Ascending aorta (tissue), 2 donors: ENCODE data around the gene FOXP3. TPM values are rescaled to one million over a fixed set of nuclear protein-coding genes. Genes with fewer than 3 reads are reported as not detected.

Experiments
- DNase-seq, 2 donors: peaks; one replicate each; pipeline ENCODE4 v3.0.0-alpha.2; 2019; ENCODE audit warnings: low spot score in 2 of 2
- H3K27ac ChIP-seq, 2 donors: fragments of 200-600 bp; sonication (generic); one replicate each; pipeline ENCODE4 v1.5.1; 2016 to 2017; ENCODE audit warnings: mild to moderate bottlenecking in 1 of 2
- H3K27me3 ChIP-seq: fragments of 200-600 bp; sonication (generic); one replicate; pipeline ENCODE4 v1.5.1; 2017
- H3K36me3 ChIP-seq, 2 donors: fragments of 200-600 bp; sonication (generic); one replicate each; pipeline ENCODE4 v1.5.1; 2016
- H3K4me1 ChIP-seq, 2 donors: fragments of 200-600 bp; sonication (generic); one replicate each; pipeline ENCODE4 v1.5.1; 2016 to 2017; ENCODE audit warnings: mild to moderate bottlenecking in 1 of 2
- H3K4me3 ChIP-seq, 2 donors: fragments of 200-600 bp; sonication (generic); one replicate each; pipeline ENCODE4 v1.5.1; 2016 to 2017; ENCODE audit warnings: mild to moderate bottlenecking in 1 of 2
- H3K9me3 ChIP-seq, 2 donors: fragments of 200-600 bp; sonication (generic); one replicate each; pipeline ENCODE4 v1.5.1; 2016
- intact Hi-C: fragments of 100-400 bp; cut with DNase I; formaldehyde crosslinking; loops from one replicate; pipeline ENCODE4 v1.15.1; 2023
- total RNA-seq: library from RNA; depleted of rRNA; stranded (reverse); fragments of >200 nt; gene quantifications from one replicate; pipeline ENCODE4 v1.1.0, GENCODE V29; 2016
- TF ChIP-seq, protein P1 (sequence below), 3 experiments: fragments of 200-600 bp in 2 of 3; fragments of 450-650 bp in 1 of 3; sonication (generic) in 2 of 3; IDR thresholded peaks; one replicate each; pipeline ENCODE4 v1.5.1; 2016 to 2019; ENCODE audit warnings: antibody characterized with exemption in 3 of 3, mild to moderate bottlenecking in 1 of 3, moderate library complexity in 1 of 3

Gene FOXP3
- total RNA-seq, 1 donor from 2014 or later, result not detected

DNA sequence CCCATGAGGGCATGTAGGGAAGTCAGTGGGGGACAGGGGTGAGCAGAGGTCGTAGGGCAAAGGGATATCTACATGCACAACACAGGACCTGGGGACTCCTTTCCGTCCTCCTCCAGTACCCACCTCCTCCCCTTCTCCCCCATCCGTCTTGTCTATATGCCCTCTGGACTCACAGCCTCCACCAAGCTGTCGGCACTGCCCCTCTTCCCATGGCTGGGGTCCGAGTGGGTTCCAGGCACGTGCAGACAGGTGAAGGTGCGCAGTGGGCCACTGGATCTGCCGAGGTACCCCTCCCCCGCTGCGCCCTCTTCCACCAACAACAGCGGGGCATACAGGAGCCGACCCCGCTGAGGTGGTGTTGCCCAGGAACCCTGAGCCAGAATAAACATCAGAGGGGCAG lies 59.1 kb downstream of the FOXP3 start:
- TF ChIP-seq, protein P1, sequence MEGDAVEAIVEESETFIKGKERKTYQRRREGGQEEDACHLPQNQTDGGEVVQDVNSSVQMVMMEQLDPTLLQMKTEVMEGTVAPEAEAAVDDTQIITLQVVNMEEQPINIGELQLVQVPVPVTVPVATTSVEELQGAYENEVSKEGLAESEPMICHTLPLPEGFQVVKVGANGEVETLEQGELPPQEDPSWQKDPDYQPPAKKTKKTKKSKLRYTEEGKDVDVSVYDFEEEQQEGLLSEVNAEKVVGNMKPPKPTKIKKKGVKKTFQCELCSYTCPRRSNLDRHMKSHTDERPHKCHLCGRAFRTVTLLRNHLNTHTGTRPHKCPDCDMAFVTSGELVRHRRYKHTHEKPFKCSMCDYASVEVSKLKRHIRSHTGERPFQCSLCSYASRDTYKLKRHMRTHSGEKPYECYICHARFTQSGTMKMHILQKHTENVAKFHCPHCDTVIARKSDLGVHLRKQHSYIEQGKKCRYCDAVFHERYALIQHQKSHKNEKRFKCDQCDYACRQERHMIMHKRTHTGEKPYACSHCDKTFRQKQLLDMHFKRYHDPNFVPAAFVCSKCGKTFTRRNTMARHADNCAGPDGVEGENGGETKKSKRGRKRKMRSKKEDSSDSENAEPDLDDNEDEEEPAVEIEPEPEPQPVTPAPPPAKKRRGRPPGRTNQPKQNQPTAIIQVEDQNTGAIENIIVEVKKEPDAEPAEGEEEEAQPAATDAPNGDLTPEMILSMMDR (IDR thresholded peaks at IDR 0.05), result no peak
- DNase-seq, result no peak
- no peaks in the 10 kb centered on the region for H3K9me3 ChIP-seq
- no peak overlapping the region for H3K27ac ChIP-seq
- H3K4me3 ChIP-seq, result no peak overlapping the region
- no peaks in the 10 kb centered on the region for H3K36me3 ChIP-seq
- H3K4me1 ChIP-seq, result no peaks in the 10 kb centered on the region
- H3K27me3 ChIP-seq, result no peaks in the 10 kb centered on the region
- intact Hi-C loops, result no loop called here

GRCh38 chrX:49204709-49205108 lies 59.8 kb downstream of the FOXP3 start:
- no peak for DNase-seq
- H3K9me3 ChIP-seq, result no peaks in the 10 kb centered on the region
- intact Hi-C loops, result no loop called here
- TF ChIP-seq, protein P1 (IDR thresholded peaks at IDR 0.05), result no peak
- no peaks in the 10 kb centered on the region for H3K4me1 ChIP-seq
- H3K27ac ChIP-seq, result no peak overlapping the region
- H3K27me3 ChIP-seq, result no peaks in the 10 kb centered on the region
- H3K36me3 ChIP-seq, result no peaks in the 10 kb centered on the region
- no peak overlapping the region for H3K4me3 ChIP-seq

DNA sequence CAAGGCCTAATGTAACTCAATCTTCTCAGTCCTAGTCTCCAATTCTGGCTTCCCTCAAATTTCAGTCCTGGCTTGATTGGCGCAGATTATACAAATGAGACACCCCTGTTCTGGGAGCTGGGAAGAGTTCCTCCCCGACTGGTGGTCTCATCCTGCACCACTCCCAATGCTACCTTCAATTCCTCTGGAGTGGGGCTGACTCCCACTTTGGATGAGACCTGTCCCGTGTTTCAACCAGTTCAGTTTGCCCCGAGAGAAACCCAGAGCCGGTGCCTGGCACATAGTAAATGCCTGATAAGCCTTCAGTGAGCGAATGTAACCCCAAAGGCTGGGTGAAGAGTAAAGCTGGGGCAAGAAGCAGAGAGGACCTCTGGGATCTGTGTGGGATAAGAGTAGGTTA lies 60.5 kb downstream of the FOXP3 start:
- H3K36me3 ChIP-seq, result no peaks in the 10 kb centered on the region
- TF ChIP-seq, protein P1 (IDR thresholded peaks at IDR 0.05), result no peak
- no peaks in the 10 kb centered on the region for H3K27me3 ChIP-seq
- H3K9me3 ChIP-seq, result no peaks in the 10 kb centered on the region
- intact Hi-C loops, result no loop called here
- H3K27ac ChIP-seq, result no peak overlapping the region
- no peaks in the 10 kb centered on the region for H3K4me1 ChIP-seq
- H3K4me3 ChIP-seq, result no peak overlapping the region
- no peak for DNase-seq

GRCh38 chrX:49203536-49203935 lies 61.0 kb downstream of the FOXP3 start:
- intact Hi-C loops, result no loop called here

GRCh38 chrX:49202022-49202421 lies 62.5 kb downstream of the FOXP3 start:
- no peaks in the 10 kb centered on the region for H3K9me3 ChIP-seq
- DNase-seq, result no peak
- no peaks in the 10 kb centered on the region for H3K4me1 ChIP-seq
- intact Hi-C loops, result no loop called here
- H3K36me3 ChIP-seq, result no peaks in the 10 kb centered on the region
- H3K27me3 ChIP-seq, result no peaks in the 10 kb centered on the region
- no peak overlapping the region for H3K27ac ChIP-seq
- H3K4me3 ChIP-seq, result no peak overlapping the region
- TF ChIP-seq, protein P1 (IDR thresholded peaks at IDR 0.05), result no peak

More at GRCh38 chrX:49203536-49203935, 61.0 kb downstream of the FOXP3 start:
- H3K27ac ChIP-seq, result no peak overlapping the region
- H3K36me3 ChIP-seq, result no peaks in the 10 kb centered on the region
- H3K9me3 ChIP-seq, result no peaks in the 10 kb centered on the region
- H3K4me3 ChIP-seq, result no peak overlapping the region
- H3K27me3 ChIP-seq, result no peaks in the 10 kb centered on the region
- H3K4me1 ChIP-seq, result no peaks in the 10 kb centered on the region
- no peak for DNase-seq
- TF ChIP-seq, protein P1 (IDR thresholded peaks at IDR 0.05), result no peak

Other genes starting within 250 kb of the FOXP3 start
- gene TFE3, start 221.4 kb downstream of the FOXP3 start, total RNA-seq, result 141 TPM
- gene CCDC120, start 205.7 kb downstream of the FOXP3 start, total RNA-seq, result 0.11 TPM
- 48.4 TPM for gene PRAF2, start 190.7 kb downstream of the FOXP3 start, total RNA-seq
- 169 TPM for gene WDR45, start 184.8 kb downstream of the FOXP3 start, total RNA-seq
- 19.4 TPM for gene GPKOW, start 141.0 kb downstream of the FOXP3 start, total RNA-seq
- 0.32 TPM for gene MAGIX, start 102.0 kb downstream of the FOXP3 start, total RNA-seq
- 51.6 TPM for gene PLP2, start 92.8 kb downstream of the FOXP3 start, total RNA-seq
- gene PRICKLE3, start 78.3 kb downstream of the FOXP3 start, total RNA-seq, result 25.3 TPM
- gene SYP, start 64.5 kb downstream of the FOXP3 start, total RNA-seq, result 0.53 TPM
- not detected for gene CACNA1F, start 31.4 kb downstream of the FOXP3 start, total RNA-seq
- 22.6 TPM for gene CCDC22, start 29.2 kb downstream of the FOXP3 start, total RNA-seq
- gene PPP1R3F, start 5.1 kb upstream of the FOXP3 start, total RNA-seq, result 14.8 TPM
- not detected for gene GAGE10, start 38.9 kb upstream of the FOXP3 start, total RNA-seq
- gene GAGE12J, start 57.3 kb upstream of the FOXP3 start, total RNA-seq, result not detected
- not detected for gene GAGE13, start 66.9 kb upstream of the FOXP3 start, total RNA-seq